Suprapubic skin (tissue), 4 donors: ENCODE measurements around the gene EPB41L1. TPM values are rescaled to one million over a fixed set of nuclear protein-coding genes. Genes with fewer than 3 reads are reported as not detected.

Source experiments
- DNase-seq, 2 donors: peaks; one replicate each; pipeline ENCODE4 v3.0.0-alpha.2; 2019; ENCODE audit warnings: low spot score in 2 of 2
- H3K27ac ChIP-seq: fragments of 200-600 bp; sonication (generic); one replicate; pipeline ENCODE4 v1.5.1; 2019
- H3K27me3 ChIP-seq: fragments of 200-600 bp; sonication (generic); one replicate; pipeline ENCODE4 v1.5.1; 2019
- H3K36me3 ChIP-seq: fragments of 200-600 bp; sonication (generic); one replicate; pipeline ENCODE4 v1.5.1; 2019
- H3K4me1 ChIP-seq: fragments of 200-600 bp; sonication (generic); one replicate; pipeline ENCODE4 v1.5.1; 2019
- H3K4me3 ChIP-seq: fragments of 200-600 bp; sonication (generic); one replicate; pipeline ENCODE4 v1.5.1; 2019; ENCODE audit warnings: mild to moderate bottlenecking
- H3K9me3 ChIP-seq: fragments of 200-600 bp; sonication (generic); one replicate; pipeline ENCODE4 v1.5.1; 2019
- EP300 ChIP-seq: sonication (generic); formaldehyde crosslinking; IDR thresholded peaks from one replicate; pipeline ENCODE4 v1.6.1; 2017; ENCODE audit warnings: antibody characterized with exemption
- POLR2A ChIP-seq, 2 donors: fragments of 450-650 bp; IDR thresholded peaks; one replicate each; pipeline ENCODE4 v1.6.1; 2017; ENCODE audit warnings: antibody characterized with exemption in 2 of 2, mild to moderate bottlenecking in 2 of 2, moderate library complexity in 2 of 2
- POLR2AphosphoS5 ChIP-seq, 3 donors: sonication (generic); formaldehyde crosslinking; IDR thresholded peaks; one replicate each; pipeline ENCODE4 v1.6.1; 2017; ENCODE audit warnings: antibody characterized with exemption in 3 of 3
- WGBS: methylation state at CpG from one replicate; pipeline ENCODE4 v1.1.5; 2018; 5-methylcytosine and 5-hydroxymethylcytosine counted together
- total RNA-seq, 4 donors: library from RNA; depleted of rRNA; stranded (reverse); fragments of >200 nt; gene quantifications; one replicate each; pipeline ENCODE4 v1.1.0, GENCODE V29; 2016
- TF ChIP-seq, protein P1 (sequence below), 2 donors: fragments of 200-600 bp in 1 of 2; fragments of 450-650 bp in 1 of 2; sonication (generic) in 1 of 2; IDR thresholded peaks; one replicate each; pipeline ENCODE4 v1.5.1; 2016 to 2019; ENCODE audit warnings: antibody characterized with exemption in 2 of 2, mild to moderate bottlenecking in 1 of 2, moderate library complexity in 1 of 2

The EPB41L1 gene
- total RNA-seq, 4 donors from 2014 or later = 14.3 to 27.9 (median 21.4) TPM

- 85% methylated on average over 21 of the region's 21 CpGs for WGBS
- no peak for DNase-seq
- TF ChIP-seq, protein P1, sequence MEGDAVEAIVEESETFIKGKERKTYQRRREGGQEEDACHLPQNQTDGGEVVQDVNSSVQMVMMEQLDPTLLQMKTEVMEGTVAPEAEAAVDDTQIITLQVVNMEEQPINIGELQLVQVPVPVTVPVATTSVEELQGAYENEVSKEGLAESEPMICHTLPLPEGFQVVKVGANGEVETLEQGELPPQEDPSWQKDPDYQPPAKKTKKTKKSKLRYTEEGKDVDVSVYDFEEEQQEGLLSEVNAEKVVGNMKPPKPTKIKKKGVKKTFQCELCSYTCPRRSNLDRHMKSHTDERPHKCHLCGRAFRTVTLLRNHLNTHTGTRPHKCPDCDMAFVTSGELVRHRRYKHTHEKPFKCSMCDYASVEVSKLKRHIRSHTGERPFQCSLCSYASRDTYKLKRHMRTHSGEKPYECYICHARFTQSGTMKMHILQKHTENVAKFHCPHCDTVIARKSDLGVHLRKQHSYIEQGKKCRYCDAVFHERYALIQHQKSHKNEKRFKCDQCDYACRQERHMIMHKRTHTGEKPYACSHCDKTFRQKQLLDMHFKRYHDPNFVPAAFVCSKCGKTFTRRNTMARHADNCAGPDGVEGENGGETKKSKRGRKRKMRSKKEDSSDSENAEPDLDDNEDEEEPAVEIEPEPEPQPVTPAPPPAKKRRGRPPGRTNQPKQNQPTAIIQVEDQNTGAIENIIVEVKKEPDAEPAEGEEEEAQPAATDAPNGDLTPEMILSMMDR (IDR thresholded peaks at IDR 0.05) = no peak
- TF ChIP-seq POLR2AphosphoS5 (IDR thresholded peaks at IDR 0.05) (no peak), EP300 (no peak), POLR2A (IDR thresholded peaks at IDR 0.05) (no peak)
Measured at GRCh38 chr20:36271639-36272546, 117.4 kb downstream of the EPB41L1 start.

GRCh38 chr20:36272547-36273220 lies 118.1 kb downstream of the EPB41L1 start:
- WGBS = 84% methylated on average over 12 of the region's 12 CpGs
- Histone ChIP-seq H3K9me3 (no peaks in the 10 kb centered on the region), H3K4me3 (no peak overlapping the region), H3K27ac (no peak overlapping the region), H3K36me3 (no peaks in the 10 kb centered on the region), H3K27me3 (peaks cover 15% of the 10 kb centered on the region), H3K4me1 (no peaks in the 10 kb centered on the region)
- no peak for DNase-seq
- TF ChIP-seq POLR2A (IDR thresholded peaks at IDR 0.05) (no peak), EP300 (no peak), POLR2AphosphoS5 (IDR thresholded peaks at IDR 0.05) (no peak)
- TF ChIP-seq, protein P1 (IDR thresholded peaks at IDR 0.05) = no peak

More at GRCh38 chr20:36271639-36272546, 117.4 kb downstream of the EPB41L1 start:
- Histone ChIP-seq H3K27ac (no peak overlapping the region), H3K36me3 (no peaks in the 10 kb centered on the region), H3K9me3 (no peaks in the 10 kb centered on the region), H3K4me1 (no peaks in the 10 kb centered on the region), H3K27me3 (peaks cover 13% of the 10 kb centered on the region), H3K4me3 (no peak overlapping the region)

GRCh38 chr20:36273414-36274180 lies 119.1 kb downstream of the EPB41L1 start:
- Histone ChIP-seq H3K36me3 (no peaks in the 10 kb centered on the region), H3K27ac (no peak overlapping the region), H3K4me3 (no peak overlapping the region), H3K4me1 (no peaks in the 10 kb centered on the region), H3K27me3 (peaks cover 19% of the 10 kb centered on the region), H3K9me3 (no peaks in the 10 kb centered on the region)
- DNase-seq = no peak
- TF ChIP-seq, protein P1 (IDR thresholded peaks at IDR 0.05) = peak in 1 of 2 donors; percentile 7
- TF ChIP-seq POLR2A (IDR thresholded peaks at IDR 0.05) (no peak), EP300 (no peak)
- WGBS = 77% methylated on average over 10 of the region's 12 CpGs

DNA sequence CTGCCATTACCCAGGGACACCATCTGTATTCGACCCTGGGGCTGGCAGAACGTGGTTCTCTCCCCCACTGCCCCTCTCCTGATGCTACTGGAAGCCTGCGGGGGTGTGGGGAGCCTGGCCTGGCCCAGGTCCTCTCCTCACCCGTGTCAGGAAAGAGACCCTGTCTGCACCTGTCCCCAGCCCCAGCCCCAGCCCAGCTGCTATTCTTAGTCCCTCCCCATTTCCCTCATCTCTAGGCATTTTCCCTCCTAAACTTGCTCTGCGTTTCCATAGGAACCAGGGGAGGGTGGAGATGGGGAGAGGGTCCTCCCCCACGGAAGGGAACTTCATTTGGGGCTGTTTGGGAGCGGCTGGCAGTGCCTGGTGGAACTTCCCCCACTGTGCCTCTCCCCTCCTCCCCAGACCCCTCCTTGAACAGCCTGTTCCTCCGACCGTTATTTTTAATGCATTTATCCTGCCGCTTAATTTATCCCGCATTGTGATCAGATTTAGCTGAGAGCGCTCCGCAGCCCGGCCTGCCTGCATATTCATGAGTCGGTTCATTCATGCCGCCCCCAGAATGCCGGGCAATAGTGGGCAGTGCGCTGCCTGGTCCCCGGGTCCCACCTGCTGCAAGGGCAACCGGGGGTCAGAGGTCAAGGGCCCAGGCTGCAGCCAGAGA lies 119.8 kb downstream of the EPB41L1 start:
- 50% methylated on average over 18 of the region's 20 CpGs for WGBS

More for the DNA sequence above, 119.8 kb downstream of the EPB41L1 start:
- no peaks in the 10 kb centered on the region for H3K9me3 ChIP-seq
- no peaks in the 10 kb centered on the region for H3K36me3 ChIP-seq
- no peaks in the 10 kb centered on the region for H3K4me1 ChIP-seq
- H3K4me3 ChIP-seq = no peak overlapping the region
- no peak for DNase-seq
- no peak for TF ChIP-seq POLR2A (IDR thresholded peaks at IDR 0.05)
- TF ChIP-seq, protein P1 (IDR thresholded peaks at IDR 0.05) = no peak
- TF ChIP-seq EP300 = no peak
- TF ChIP-seq POLR2AphosphoS5 (IDR thresholded peaks at IDR 0.05) = no peak
- no peak overlapping the region for H3K27ac ChIP-seq
- peaks cover 26% of the 10 kb centered on the region for H3K27me3 ChIP-seq
